GM20431 (cell line): ENCODE results near the gene SELENOK.

Experiments used
- in situ Hi-C: fragments of 300-500 bp; cut with MseI, MboI; formaldehyde crosslinking; loops from one replicate; pipeline ENCODE4 v1.15.0; 2020; ENCODE audit warnings: low sequenced_read_pairs; ENCODE audit not compliant: unreplicated experiment

SELENOK gene

DNA sequence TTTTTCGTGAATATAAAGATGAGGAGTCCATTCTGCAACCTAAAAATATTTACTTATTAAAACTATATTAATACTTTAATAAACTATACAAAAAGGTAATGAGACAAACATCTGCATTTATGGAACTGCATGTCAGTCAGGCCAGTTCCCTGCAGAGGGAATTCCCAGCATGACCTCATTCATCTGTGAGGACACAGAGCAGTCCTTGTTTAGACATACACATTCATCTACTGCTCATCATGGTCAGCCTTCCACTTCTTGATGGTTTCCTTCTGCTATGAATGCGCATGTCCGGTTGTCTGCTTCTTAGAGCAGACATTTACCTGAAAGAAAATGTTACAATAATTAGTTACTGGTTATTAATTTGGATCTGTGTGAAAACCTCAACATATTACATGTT, 6.4 kb downstream of the SELENOK start:
- in situ Hi-C loops, result no loop called here

DNA sequence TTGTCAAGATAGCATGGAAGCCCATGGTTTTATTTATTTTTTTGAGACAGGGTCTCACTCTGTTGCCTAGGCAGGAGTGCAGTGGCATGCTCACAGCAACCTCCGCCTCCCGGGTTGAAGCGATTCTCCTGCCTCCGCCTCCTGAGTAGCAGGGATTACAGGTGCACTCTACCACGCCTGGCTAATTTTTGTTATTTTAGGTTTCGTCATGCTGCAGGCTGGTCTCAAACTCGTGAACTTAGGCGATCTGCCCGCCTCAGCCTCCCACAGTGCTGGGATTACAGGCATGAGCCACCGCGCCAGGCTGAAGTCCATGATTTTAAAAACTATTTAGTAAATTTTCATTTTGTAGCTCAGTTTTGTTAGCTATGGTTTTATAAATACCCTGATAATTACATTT, 7.0 kb downstream of the SELENOK start:
- in situ Hi-C loops, result no loop called here

DNA sequence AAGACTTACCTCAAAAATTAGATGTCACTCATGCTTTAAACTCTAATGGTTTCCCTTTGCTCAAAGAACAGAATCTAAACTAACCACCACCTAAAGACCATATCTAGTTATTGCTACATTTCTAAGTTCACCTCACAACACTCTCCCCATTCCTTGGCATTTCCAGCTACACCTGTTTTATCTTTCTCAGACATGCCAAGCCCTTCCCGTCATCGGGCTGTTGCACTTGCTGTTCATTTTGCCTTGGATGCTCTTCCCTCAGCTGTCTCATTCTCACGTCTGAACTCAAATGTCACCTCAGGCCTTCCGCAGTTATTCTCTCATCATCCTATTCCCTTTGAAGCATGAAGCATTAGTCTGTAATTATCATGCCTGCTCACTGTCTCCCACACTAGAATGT, 8.7 kb downstream of the SELENOK start:
- in situ Hi-C loops, result no loop called here

- in situ Hi-C loops, result no loop called here
Measured at GRCh38 chr3:53881691-53882593, 9.7 kb downstream of the SELENOK start, which contains the start of gene ACTR8. Gene ACTR8 (minus strand): TSS chr3:53882152. CDS start chr3:53882101, 51 bp downstream.

DNA sequence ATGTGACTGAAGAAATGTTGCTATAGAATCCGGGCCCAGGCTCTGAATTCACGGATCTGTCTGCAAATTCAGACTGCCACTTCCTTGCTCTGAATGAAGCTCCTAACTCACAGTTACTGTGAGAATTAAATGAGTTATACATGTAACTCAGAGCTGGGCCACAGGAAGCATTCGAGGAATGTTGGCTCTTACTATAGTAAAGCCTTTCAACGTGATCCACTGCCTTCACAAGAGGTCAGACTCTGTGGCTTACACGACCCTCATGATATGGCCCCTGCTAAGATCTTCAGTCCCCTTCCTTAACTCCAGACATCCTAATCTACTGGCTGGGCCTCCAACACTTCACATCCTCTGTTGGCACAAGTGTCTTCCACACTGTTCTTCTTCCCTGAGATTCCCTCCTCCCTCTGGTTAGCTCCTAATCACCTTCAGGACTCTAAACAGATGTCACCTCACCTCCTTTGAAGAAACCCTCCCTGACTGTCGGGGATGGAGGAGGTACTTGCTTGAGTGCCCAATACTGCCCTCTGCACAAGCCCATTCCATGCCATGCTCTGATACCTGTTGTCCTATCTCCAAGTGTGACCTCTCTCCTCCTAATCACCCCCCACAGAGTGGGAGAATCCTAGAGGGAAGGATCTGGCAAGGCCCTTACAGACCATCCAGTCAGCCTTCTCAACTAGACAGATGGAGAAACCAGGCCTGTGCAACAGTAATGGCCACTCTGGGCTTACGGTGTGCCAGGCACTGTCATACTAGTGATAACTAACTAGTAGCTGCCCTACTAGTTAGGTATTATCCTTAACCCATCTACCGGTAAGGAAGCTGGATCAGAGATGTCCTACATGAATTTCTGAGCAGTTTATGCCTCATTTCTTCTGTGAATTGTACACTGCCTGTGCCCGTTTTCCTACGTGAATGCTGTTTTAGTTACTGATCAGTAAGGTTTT, 11.0 kb downstream of the SELENOK start:
- in situ Hi-C loops, result no loop called here

DNA sequence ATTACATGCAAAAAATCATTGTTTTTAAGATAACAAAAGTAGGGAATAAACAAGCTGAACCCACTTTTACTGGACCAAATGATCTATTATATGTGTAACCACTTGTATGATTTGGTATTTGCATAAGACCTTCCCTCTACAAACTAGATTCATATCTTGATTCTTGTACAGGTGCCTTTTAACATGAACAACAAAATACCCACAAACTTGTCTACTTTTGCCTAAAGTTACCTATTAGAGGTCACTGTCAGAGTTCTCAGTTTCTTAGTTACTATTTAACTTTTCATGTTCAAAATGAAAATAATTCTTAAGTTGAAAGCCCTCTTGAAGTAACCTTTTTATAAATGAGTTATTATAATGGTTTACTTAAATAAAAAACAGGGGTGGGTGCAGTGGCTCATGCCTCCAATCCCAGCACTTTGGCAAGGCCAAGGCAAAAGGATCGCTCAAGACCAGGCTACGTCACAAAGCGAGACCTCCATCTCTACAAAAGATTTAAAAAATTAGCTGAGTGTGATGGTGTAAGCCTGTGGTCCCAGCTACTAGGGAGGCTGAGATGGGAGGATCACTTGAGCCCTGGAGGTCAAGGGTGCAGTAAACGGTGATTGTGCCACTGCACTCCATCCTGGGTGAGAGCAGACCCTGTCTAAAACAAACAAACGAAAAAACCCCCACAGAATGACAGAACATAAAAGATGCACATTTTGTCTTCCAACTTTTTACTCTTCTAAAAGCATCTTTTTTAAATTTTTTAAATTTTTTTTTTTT, 25.7 kb downstream of the SELENOK start:
- in situ Hi-C loops, result no loop called here

DNA sequence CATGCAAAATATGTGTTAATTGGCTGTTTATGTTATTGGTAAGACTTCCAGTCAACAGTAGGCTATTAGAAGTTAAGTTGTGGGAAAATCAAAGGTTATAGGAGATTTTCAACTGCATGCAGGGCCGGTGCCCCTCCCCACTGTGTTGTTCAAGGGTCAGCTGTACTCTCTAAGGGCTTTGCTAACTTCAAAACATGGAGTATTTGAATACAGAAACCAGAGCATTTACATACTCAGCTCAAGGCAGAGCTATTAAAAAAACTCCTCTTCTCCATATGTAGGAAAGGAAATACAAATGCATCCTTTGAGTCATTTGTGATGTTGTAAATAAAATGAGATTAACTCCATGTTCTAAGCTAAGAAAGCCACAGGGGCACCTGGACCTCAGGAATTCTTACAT, 28.5 kb downstream of the SELENOK start:
- in situ Hi-C loops, result no loop called here

- in situ Hi-C loops, result no loop called here
Measured at GRCh38 chr3:53862241-53862640, 29.4 kb downstream of the SELENOK start.

- in situ Hi-C loops, result no loop called here
Measured at GRCh38 chr3:53860196-53860595, 31.5 kb downstream of the SELENOK start.

DNA sequence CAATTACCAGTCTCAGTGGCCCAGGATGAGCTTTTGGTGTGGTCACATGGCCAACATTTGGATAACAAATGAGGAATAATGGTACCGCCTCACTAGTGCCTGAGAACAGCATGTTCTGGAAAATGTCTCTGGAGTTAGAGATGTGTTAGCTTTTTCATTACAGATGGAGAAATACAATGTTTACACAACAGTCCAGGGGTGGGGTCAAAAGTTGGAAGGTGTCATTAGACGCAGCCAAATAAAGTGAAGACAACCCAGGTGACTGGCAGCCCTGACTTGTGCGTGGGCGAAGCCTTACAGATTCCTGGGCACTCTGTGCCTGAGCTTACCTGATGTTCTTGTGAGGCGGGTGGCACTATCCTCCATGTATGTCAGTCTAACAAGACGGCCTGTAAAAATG, 32.5 kb downstream of the SELENOK start:
- in situ Hi-C loops, result no loop called here

DNA sequence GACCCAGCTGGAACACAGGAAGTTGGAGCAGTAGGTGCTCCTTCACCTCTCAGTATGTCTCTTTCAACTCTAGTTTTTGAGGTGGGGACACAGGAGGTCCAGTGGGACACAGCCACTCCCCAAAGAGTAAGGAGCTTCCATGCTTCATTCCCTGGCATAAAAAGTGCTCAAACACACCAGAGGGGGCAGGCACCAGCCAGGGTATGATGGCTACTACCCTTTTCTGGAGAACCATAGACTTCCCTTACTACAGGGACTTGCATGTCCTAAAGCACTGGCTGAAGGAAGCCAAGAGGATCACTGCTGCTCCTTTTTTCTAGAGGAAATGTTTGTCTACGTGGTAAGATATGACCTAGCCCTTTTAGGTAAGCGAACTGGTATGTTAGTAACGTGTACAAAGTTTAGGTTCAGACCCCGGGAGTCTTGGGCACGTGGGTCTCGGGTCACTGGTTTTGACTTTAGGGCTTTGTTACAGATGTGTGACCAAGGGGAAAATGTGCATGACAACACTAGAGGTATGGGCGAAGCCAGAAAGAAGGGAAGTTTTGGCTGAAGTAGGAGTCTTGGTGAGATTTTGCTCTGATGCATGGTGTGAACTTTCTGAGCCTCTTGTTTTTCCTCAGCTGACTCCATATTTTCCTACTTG, 33.4 kb downstream of the SELENOK start:
- in situ Hi-C loops, result no loop called here

- in situ Hi-C loops, result no loop called here
Measured at GRCh38 chr3:53856964-53857363, 34.7 kb downstream of the SELENOK start.

GRCh38 chr3:53850895-53851294, 40.8 kb downstream of the SELENOK start:
- in situ Hi-C loops, result no loop called here

GRCh38 chr3:53849916-53850315, 41.7 kb downstream of the SELENOK start:
- in situ Hi-C loops, result no loop called here

DNA sequence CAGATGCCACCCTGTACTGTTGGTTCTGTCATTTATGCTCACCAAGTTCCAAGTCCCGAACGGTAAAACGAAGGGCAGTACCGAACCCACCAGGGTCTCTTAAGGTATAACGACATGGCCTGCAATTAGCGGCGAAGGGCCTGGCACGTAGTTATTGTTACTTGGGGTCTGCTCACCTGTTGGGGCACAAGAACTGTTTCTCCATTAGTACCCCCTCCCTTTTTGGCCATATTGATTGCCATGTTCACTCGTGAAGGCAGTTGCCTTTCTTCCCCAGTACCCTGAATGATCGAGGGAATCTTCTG, 44.9 kb downstream of the SELENOK start:
- in situ Hi-C loops, result no loop called here

GRCh38 chr3:53846134-53846850, 45.4 kb downstream of the SELENOK start, which contains the start of the genes CHDH and IL17RB:
Gene CHDH (minus strand): TSS chr3:53846419. CDS start chr3:53824008, 22,411 bp downstream.
Gene IL17RB (plus strand): TSS chr3:53846568. CDS start chr3:53846589, 21 bp downstream.
- in situ Hi-C loops, result no loop called here

DNA sequence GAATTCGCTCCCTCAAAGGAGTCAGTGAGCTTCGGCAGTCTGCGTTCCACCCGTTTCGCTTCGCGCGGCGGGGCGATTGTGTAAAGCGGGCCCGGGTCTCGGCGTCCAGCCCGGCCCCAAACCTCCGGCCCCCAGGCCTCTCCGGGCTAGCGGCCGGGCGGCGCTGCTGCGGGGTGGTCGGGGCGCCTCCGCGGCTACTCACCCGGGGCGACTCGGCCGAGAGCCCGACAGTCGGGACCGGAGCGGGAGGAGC, 45.9 kb downstream of the SELENOK start:
- in situ Hi-C loops, result no loop called here

DNA sequence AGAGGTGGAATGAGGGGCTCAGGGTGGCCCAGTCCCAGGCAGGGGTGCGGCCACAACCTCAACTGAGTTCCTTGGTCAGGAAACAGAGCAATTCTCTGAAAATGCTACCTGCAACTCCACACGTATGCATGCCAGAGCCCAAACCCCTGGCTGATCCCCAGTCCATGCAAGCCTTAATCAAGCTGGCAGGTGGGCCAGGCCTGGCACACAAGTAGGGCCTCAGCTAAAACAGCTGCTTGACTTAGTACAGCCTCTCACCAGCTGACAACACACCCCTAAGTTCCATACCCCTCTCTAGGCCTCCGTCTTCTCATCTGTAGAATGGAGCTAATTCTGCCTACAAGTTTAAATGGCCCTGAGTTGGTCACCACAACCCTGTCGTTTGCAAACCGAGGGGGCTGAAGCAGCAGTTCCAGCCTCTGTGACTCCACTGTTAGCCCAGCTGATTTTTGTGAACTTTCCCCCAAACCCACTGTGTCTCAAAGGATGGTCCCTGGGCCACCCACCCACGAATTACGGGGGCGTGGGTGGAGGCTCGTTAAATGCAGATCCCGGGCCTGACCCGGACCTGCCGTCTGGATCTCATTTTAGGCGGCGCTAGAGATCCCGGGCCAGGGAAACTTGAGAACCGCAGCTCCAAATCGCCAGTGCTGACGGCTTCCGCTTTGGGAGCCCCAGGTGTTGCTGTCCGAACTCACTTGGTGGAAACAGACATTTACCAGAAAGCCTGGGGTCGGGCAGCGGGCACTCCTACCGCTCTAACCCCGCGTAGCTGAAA, 46.4 kb downstream of the SELENOK start:
- in situ Hi-C loops, result no loop called here
